ENCODE data around the gene TMEM45B. TPM values are rescaled to one million over a fixed set of nuclear protein-coding genes. Genes with fewer than 3 reads are reported as not detected.

The TMEM45B gene
- total and polyA plus RNA-seq, 2 experiments from 2014 or later, result 0.11 to 0.38 TPM

GRCh38 chr11:129790106-129790505 is 25.5 kb upstream of the TMEM45B start:
- peaks cover 7% of the 10 kb centered on the region; the same call in 1 of the 3 replicates for H3K36me3 Mint-ChIP-seq (ENCODE audit: low read depth)
- no peak overlapping the region for H2AFZ ChIP-seq
- DNase-seq (ENCODE audit: low spot score), result no peak

More at GRCh38 chr11:129790106-129790505, 25.5 kb upstream of the TMEM45B start:
- H3K27ac ChIP-seq (ENCODE audit: low read depth), result no peak overlapping the region
- no peak overlapping the region for H3K4me3 ChIP-seq
- H3K4me1 ChIP-seq (ENCODE audit: insufficient read depth), result no peaks in the 10 kb centered on the region
- no peak for ATAC-seq
- no peaks in the 10 kb centered on the region for H3K4me1 Mint-ChIP-seq
- H3K9me3 Mint-ChIP-seq, result peaks cover 16% of the 10 kb centered on the region
- H3K9me2 ChIP-seq (ENCODE audit: insufficient read depth), result no peaks in the 10 kb centered on the region
- no peaks in the 10 kb centered on the region for H3F3A ChIP-seq (replicated peaks; ENCODE audit: low read depth)
- no peaks in the 10 kb centered on the region for H3K79me2 ChIP-seq (replicated peaks; ENCODE audit: insufficient read depth)
- H3K27me3 ChIP-seq (ENCODE audit: insufficient read depth), result no peaks in the 10 kb centered on the region
- no peaks in the 10 kb centered on the region for H4K20me1 ChIP-seq (replicated peaks; ENCODE audit: insufficient read depth)
- peaks cover 4% of the 10 kb centered on the region for H3K27me3 Mint-ChIP-seq (ENCODE audit: insufficient read depth, low read depth, poor library complexity)
- no peak overlapping the region for H3K4me3 Mint-ChIP-seq
- no peak overlapping the region for H3K4me2 ChIP-seq
- H3K27ac Mint-ChIP-seq, result no peak overlapping the region
- peaks cover 3% of the 10 kb centered on the region; the same call in 1 of the 2 replicates for H3K36me3 ChIP-seq (ENCODE audit: insufficient read depth)
- TF ChIP-seq EZH2 (IDR thresholded peaks at IDR 0.05; ENCODE audit: low read depth, unreplicated experiment), result no peak
- TF ChIP-seq, protein P1, sequence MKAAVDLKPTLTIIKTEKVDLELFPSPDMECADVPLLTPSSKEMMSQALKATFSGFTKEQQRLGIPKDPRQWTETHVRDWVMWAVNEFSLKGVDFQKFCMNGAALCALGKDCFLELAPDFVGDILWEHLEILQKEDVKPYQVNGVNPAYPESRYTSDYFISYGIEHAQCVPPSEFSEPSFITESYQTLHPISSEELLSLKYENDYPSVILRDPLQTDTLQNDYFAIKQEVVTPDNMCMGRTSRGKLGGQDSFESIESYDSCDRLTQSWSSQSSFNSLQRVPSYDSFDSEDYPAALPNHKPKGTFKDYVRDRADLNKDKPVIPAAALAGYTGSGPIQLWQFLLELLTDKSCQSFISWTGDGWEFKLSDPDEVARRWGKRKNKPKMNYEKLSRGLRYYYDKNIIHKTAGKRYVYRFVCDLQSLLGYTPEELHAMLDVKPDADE (IDR thresholded peaks at IDR 0.05), result no peak
- TF ChIP-seq JUNB (IDR thresholded peaks at IDR 0.05; ENCODE audit: unreplicated experiment), result no peak
- TF ChIP-seq POLR2AphosphoS5 (IDR thresholded peaks at IDR 0.05; ENCODE audit: low read depth), result no peak
- no peak for TF ChIP-seq EZH2phosphoT487 (IDR thresholded peaks at IDR 0.05; ENCODE audit: unreplicated experiment)
- TF ChIP-seq, protein P2, sequence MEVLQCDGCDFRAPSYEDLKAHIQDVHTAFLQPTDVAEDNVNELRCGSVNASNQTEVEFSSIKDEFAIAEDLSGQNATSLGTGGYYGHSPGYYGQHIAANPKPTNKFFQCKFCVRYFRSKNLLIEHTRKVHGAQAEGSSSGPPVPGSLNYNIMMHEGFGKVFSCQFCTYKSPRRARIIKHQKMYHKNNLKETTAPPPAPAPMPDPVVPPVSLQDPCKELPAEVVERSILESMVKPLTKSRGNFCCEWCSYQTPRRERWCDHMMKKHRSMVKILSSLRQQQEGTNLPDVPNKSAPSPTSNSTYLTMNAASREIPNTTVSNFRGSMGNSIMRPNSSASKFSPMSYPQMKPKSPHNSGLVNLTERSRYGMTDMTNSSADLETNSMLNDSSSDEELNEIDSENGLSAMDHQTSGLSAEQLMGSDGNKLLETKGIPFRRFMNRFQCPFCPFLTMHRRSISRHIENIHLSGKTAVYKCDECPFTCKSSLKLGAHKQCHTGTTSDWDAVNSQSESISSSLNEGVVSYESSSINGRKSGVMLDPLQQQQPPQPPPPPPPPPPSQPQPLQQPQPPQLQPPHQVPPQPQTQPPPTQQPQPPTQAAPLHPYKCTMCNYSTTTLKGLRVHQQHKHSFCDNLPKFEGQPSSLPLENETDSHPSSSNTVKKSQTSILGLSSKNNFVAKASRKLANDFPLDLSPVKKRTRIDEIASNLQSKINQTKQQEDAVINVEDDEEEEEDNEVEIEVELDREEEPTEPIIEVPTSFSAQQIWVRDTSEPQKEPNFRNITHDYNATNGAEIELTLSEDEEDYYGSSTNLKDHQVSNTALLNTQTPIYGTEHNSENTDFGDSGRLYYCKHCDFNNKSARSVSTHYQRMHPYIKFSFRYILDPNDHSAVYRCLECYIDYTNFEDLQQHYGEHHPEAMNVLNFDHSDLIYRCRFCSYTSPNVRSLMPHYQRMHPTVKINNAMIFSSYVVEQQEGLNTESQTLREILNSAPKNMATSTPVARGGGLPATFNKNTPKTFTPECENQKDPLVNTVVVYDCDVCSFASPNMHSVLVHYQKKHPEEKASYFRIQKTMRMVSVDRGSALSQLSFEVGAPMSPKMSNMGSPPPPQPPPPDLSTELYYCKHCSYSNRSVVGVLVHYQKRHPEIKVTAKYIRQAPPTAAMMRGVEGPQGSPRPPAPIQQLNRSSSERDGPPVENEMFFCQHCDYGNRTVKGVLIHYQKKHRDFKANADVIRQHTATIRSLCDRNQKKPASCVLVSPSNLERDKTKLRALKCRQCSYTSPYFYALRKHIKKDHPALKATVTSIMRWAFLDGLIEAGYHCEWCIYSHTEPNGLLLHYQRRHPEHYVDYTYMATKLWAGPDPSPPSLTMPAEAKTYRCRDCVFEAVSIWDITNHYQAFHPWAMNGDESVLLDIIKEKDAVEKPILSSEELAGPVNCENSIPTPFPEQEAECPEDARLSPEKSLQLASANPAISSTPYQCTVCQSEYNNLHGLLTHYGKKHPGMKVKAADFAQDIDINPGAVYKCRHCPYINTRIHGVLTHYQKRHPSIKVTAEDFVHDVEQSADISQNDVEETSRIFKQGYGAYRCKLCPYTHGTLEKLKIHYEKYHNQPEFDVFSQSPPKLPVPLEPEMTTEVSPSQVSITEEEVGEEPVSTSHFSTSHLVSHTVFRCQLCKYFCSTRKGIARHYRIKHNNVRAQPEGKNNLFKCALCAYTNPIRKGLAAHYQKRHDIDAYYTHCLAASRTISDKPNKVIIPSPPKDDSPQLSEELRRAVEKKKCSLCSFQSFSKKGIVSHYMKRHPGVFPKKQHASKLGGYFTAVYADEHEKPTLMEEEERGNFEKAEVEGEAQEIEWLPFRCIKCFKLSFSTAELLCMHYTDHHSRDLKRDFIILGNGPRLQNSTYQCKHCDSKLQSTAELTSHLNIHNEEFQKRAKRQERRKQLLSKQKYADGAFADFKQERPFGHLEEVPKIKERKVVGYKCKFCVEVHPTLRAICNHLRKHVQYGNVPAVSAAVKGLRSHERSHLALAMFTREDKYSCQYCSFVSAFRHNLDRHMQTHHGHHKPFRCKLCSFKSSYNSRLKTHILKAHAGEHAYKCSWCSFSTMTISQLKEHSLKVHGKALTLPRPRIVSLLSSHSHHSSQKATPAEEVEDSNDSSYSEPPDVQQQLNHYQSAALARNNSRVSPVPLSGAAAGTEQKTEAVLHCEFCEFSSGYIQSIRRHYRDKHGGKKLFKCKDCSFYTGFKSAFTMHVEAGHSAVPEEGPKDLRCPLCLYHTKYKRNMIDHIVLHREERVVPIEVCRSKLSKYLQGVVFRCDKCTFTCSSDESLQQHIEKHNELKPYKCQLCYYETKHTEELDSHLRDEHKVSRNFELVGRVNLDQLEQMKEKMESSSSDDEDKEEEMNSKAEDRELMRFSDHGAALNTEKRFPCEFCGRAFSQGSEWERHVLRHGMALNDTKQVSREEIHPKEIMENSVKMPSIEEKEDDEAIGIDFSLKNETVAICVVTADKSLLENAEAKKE (CRISPR knock-in tag; IDR thresholded peaks at IDR 0.05), result no peak
- TF ChIP-seq STAT1 (IDR thresholded peaks at IDR 0.05; ENCODE audit: unreplicated experiment), result no peak
- no peak for TF ChIP-seq ZNF331 (CRISPR knock-in tag; IDR thresholded peaks at IDR 0.05; ENCODE audit: low read depth)
- no peak for TF ChIP-seq CREB1 (CRISPR knock-in tag; IDR thresholded peaks at IDR 0.05; ENCODE audit: low read depth)
- no peak for TF ChIP-seq CTCF (conservative IDR thresholded peaks at IDR 0.05; ENCODE audit: low read depth in 2 of 2)
- TF ChIP-seq REST (IDR thresholded peaks at IDR 0.05; ENCODE audit: unreplicated experiment), result no peak

Data from GM23338 (cell line).